DOHH2 (cell line): ENCODE measurements around the gene SREBF2.

Experiments
- H3F3A ChIP-seq: fragments of 200-600 bp; sonication (generic), shearing (Covaris generic); 2 replicates; pipeline ENCODE4 v1.6.0; 2016; ENCODE audit warnings: antibody characterized with exemption, mild to moderate bottlenecking; ENCODE audit not compliant: control insufficient read depth, insufficient read depth
- H3K27ac ChIP-seq: fragments of 200-600 bp; sonication (generic); 2 replicates; pipeline ENCODE4 v1.5.1; 2014; ENCODE audit warnings: low read depth, mild to moderate bottlenecking, low read length, moderate library complexity
- H3K27me3 ChIP-seq: fragments of 200-600 bp; sonication (generic); 2 replicates; pipeline ENCODE4 v1.6.1; 2014; ENCODE audit warnings: mild to moderate bottlenecking, low read length, mixed read lengths; ENCODE audit not compliant: control insufficient read depth
- H3K36me3 ChIP-seq: fragments of 200-600 bp; sonication (generic); 2 replicates; pipeline ENCODE4 v1.6.1; 2014; ENCODE audit warnings: mild to moderate bottlenecking, low read length, moderate library complexity, mixed read lengths; ENCODE audit not compliant: control insufficient read depth
- H3K4me1 ChIP-seq: fragments of 200-600 bp; sonication (generic); 2 replicates; pipeline ENCODE4 v1.6.1; 2014; ENCODE audit warnings: mild to moderate bottlenecking, low read length, mixed read lengths; ENCODE audit not compliant: control insufficient read depth
- H3K4me2 ChIP-seq: fragments of 200-600 bp; sonication (generic); 2 replicates; pipeline ENCODE4 v1.6.0; 2014; ENCODE audit warnings: mild to moderate bottlenecking, low read length, moderate library complexity
- H3K4me3 ChIP-seq: fragments of 200-600 bp; sonication (generic); 2 replicates; pipeline ENCODE4 v1.5.1; 2014; ENCODE audit warnings: mild to moderate bottlenecking, low read length, mixed read lengths
- H3K79me2 ChIP-seq: fragments of 200-600 bp; sonication (generic); 2 replicates; pipeline ENCODE4 v1.6.1; 2014; ENCODE audit warnings: mild to moderate bottlenecking, low read length, mixed read lengths; ENCODE audit not compliant: control insufficient read depth
- H3K9me2 ChIP-seq: fragments of 200-600 bp; sonication (generic); replicated peaks from 2 replicates; pipeline ENCODE4 v1.6.1; 2014; ENCODE audit warnings: mild to moderate bottlenecking, low read length, mixed read lengths; ENCODE audit not compliant: control insufficient read depth
- H3K9me3 ChIP-seq: fragments of 200-600 bp; sonication (generic); 2 replicates; pipeline ENCODE4 v1.6.1; 2014; ENCODE audit warnings: antibody characterized with exemption, low read length, mixed read lengths; ENCODE audit not compliant: control insufficient read depth, insufficient read depth
- H4K20me1 ChIP-seq: fragments of 200-600 bp; sonication (generic); 2 replicates; pipeline ENCODE4 v1.6.0; 2014; ENCODE audit warnings: low read depth, mild to moderate bottlenecking, antibody characterized with exemption, low read length, moderate library complexity; ENCODE audit not compliant: control insufficient read depth, insufficient read depth
- EZH2phosphoT487 ChIP-seq: fragments of 200-600 bp; sonication (generic); IDR thresholded peaks from 2 replicates; pipeline ENCODE4 v1.6.1; 2017; ENCODE audit warnings: borderline replicate concordance, mild to moderate bottlenecking, antibody characterized with exemption, low read length, moderate library complexity, mixed read lengths
- TF ChIP-seq, protein P1 (sequence below): fragments of 200-600 bp; sonication (generic); IDR thresholded peaks from one replicate; pipeline ENCODE4 v1.5.1; 2014; ENCODE audit warnings: antibody characterized with exemption, mild to moderate bottlenecking, low read depth, low read length; ENCODE audit not compliant: poor library complexity, severe bottlenecking

The SREBF2 gene

DNA sequence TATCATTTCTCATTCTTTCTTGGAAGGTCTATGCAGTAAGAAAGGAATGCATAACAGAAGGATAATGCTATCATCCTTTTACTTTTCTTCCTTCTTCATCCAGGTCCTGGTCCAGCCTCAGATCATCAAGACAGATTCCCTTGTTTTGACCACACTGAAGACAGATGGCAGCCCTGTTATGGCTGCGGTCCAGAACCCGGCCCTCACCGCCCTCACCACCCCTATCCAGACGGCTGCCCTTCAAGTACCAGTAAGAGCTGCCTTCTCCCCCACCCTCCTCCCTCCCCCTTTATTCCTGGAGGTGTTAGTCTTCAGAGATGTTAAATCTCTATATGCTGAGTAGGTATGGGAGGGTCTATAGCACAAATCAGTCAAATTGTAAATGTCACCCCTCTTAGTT, 37.9 kb downstream of the SREBF2 start:
- no peak overlapping the region for H3K4me2 ChIP-seq
- no peak overlapping the region for H3K4me3 ChIP-seq
- no peaks in the 10 kb centered on the region for H3K9me3 ChIP-seq
- peaks cover 16% of the 10 kb centered on the region; the same call in 1 of the 2 replicates for H3K4me1 ChIP-seq
- no peaks in the 10 kb centered on the region for H3K9me2 ChIP-seq
- H3F3A ChIP-seq = no peaks in the 10 kb centered on the region
- peaks cover 62% of the 10 kb centered on the region for H3K79me2 ChIP-seq
- peaks cover 96% of the 10 kb centered on the region for H3K36me3 ChIP-seq
- TF ChIP-seq, protein P1, sequence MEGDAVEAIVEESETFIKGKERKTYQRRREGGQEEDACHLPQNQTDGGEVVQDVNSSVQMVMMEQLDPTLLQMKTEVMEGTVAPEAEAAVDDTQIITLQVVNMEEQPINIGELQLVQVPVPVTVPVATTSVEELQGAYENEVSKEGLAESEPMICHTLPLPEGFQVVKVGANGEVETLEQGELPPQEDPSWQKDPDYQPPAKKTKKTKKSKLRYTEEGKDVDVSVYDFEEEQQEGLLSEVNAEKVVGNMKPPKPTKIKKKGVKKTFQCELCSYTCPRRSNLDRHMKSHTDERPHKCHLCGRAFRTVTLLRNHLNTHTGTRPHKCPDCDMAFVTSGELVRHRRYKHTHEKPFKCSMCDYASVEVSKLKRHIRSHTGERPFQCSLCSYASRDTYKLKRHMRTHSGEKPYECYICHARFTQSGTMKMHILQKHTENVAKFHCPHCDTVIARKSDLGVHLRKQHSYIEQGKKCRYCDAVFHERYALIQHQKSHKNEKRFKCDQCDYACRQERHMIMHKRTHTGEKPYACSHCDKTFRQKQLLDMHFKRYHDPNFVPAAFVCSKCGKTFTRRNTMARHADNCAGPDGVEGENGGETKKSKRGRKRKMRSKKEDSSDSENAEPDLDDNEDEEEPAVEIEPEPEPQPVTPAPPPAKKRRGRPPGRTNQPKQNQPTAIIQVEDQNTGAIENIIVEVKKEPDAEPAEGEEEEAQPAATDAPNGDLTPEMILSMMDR = no peak
- no peak for TF ChIP-seq EZH2phosphoT487
- H3K27ac ChIP-seq = no peak overlapping the region
- peaks cover 4% of the 10 kb centered on the region; the same call in 1 of the 2 replicates for H4K20me1 ChIP-seq
- no peaks in the 10 kb centered on the region for H3K27me3 ChIP-seq

DNA sequence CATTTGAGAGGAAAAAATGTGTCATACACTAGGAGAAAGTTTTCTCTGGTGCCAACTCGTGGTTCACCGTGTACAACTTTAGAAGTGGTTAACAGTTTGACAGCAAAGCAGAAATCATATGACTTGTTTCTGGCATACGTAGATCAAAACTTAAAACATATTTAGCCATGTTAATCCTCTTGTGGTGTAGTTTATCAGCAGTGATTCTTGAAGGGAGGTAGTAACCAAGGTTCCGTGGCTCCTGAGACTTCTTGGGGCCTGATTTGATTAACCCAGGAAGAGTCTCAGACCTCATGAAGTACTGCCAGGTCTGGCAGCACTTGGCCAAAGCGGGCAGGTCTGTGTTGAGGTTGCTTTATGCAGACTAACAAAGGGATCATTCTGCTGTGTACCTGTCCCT, 40.5 kb downstream of the SREBF2 start:
- no peak overlapping the region for H3K4me2 ChIP-seq
- peaks cover 16% of the 10 kb centered on the region for H3K4me1 ChIP-seq
- H3K4me3 ChIP-seq = no peak overlapping the region
- H4K20me1 ChIP-seq = no peaks in the 10 kb centered on the region
- no peak for TF ChIP-seq EZH2phosphoT487
- TF ChIP-seq, protein P1 = no peak
- peaks cover 96% of the 10 kb centered on the region for H3K36me3 ChIP-seq
- H3K9me2 ChIP-seq = no peaks in the 10 kb centered on the region
- H3K79me2 ChIP-seq = peaks cover 43% of the 10 kb centered on the region
- no peaks in the 10 kb centered on the region for H3K27me3 ChIP-seq
- H3K9me3 ChIP-seq = no peaks in the 10 kb centered on the region
- H3K27ac ChIP-seq = no peak overlapping the region
- H3F3A ChIP-seq = peaks cover 9% of the 10 kb centered on the region

DNA sequence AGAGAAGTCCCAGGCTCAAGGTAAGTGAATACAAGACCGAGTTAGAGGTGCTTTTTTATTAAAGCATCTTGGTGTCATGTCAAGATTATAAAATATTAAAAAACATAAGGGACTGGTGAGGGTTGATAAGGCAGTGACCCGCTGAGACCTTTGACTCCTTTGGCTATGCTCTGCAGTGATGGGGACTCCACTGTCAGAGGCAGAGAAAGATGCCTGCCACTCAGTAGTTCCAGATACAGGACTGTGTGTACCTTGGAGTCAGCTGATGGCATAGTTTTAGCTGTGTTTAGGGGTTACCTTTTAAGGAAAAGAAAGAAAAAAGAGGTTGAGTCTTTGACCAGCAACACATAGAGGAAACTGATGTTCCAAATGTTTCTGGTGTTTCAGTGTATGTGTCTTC, 41.2 kb downstream of the SREBF2 start:
- Histone ChIP-seq H3K9me3 (no peaks in the 10 kb centered on the region), H3K36me3 (peaks cover 96% of the 10 kb centered on the region), H4K20me1 (no peaks in the 10 kb centered on the region), H3K9me2 (no peaks in the 10 kb centered on the region), H3K27me3 (no peaks in the 10 kb centered on the region), H3K79me2 (peaks cover 36% of the 10 kb centered on the region), H3K4me3 (no peak overlapping the region), H3K4me2 (no peak overlapping the region), H3F3A (peaks cover 9% of the 10 kb centered on the region), H3K4me1 (peaks cover 18% of the 10 kb centered on the region), H3K27ac (no peak overlapping the region)
- TF ChIP-seq EZH2phosphoT487 = no peak
- TF ChIP-seq, protein P1 = no peak
